Smooth muscle cell (in vitro differentiated cells): ENCODE results near the gene ATG4B. TPM values are rescaled to one million over a fixed set of nuclear protein-coding genes. Genes with fewer than 3 reads are reported as not detected.

Source experiments
- DNase-seq: peaks from one replicate; lab custom pipeline; 2025; ENCODE audit not compliant: unreplicated experiment; lab: John Stamatoyannopoulos, UW
- H2AFZ ChIP-seq: fragments of 200-600 bp; sonication (generic); 2 replicates; pipeline ENCODE4 v1.6.0; 2016; ENCODE audit warnings: antibody characterized with exemption, low read depth, mild to moderate bottlenecking
- H3F3A ChIP-seq: fragments of 200-600 bp; sonication (generic); 2 replicates; pipeline ENCODE4 v1.6.0; 2017; ENCODE audit warnings: antibody characterized with exemption, low read depth
- H3K27ac ChIP-seq: fragments of 200-600 bp; sonication (generic); 2 replicates; pipeline ENCODE4 v1.5.1; 2016; ENCODE audit warnings: low read depth, mild to moderate bottlenecking
- H3K27me3 ChIP-seq: fragments of 200-600 bp; sonication (generic); 2 replicates; pipeline ENCODE4 v1.6.1; 2016; ENCODE audit warnings: low read depth, mild to moderate bottlenecking
- H3K36me3 ChIP-seq: fragments of 200-600 bp; sonication (generic); 2 replicates; pipeline ENCODE4 v1.5.1; 2016; ENCODE audit warnings: low read depth
- H3K4me1 ChIP-seq: fragments of 200-600 bp; sonication (generic); 2 replicates; pipeline ENCODE4 v1.5.1; 2016; ENCODE audit warnings: low read depth
- H3K4me2 ChIP-seq: fragments of 200-600 bp; sonication (generic); 2 replicates; pipeline ENCODE4 v1.6.0; 2016; ENCODE audit warnings: mild to moderate bottlenecking
- H3K4me3 ChIP-seq: fragments of 200-600 bp; sonication (generic); 2 replicates; pipeline ENCODE4 v1.5.1; 2016; ENCODE audit warnings: mild to moderate bottlenecking
- H3K79me2 ChIP-seq: fragments of 200-600 bp; sonication (generic); 2 replicates; pipeline ENCODE4 v1.6.0; 2016; ENCODE audit warnings: low read depth, mild to moderate bottlenecking
- H3K9ac ChIP-seq: fragments of 200-600 bp; sonication (generic); 2 replicates; pipeline ENCODE4 v1.6.0; 2016; ENCODE audit warnings: low read depth
- H3K9me3 ChIP-seq: fragments of 200-600 bp; sonication (generic); replicated peaks from 2 replicates; pipeline ENCODE4 v1.5.1; 2016; ENCODE audit warnings: low read depth
- H4K20me1 ChIP-seq: fragments of 200-600 bp; sonication (generic); 2 replicates; pipeline ENCODE4 v1.6.0; 2016; ENCODE audit warnings: low read depth
- CTCF ChIP-seq: fragments of 200-600 bp; sonication (generic); IDR thresholded peaks from 2 replicates; pipeline ENCODE4 v1.5.1; 2017; ENCODE audit warnings: borderline replicate concordance, mild to moderate bottlenecking, antibody characterized with exemption; ENCODE audit not compliant: insufficient read depth, poor library complexity, severe bottlenecking
- WGBS: methylation state at CpG from one replicate; pipeline ENCODE4 v1.1.7; 2016; ENCODE audit warnings: low lambda C conversion rate; 5-methylcytosine and 5-hydroxymethylcytosine counted together
- polyA plus RNA-seq: library from polyadenylated mRNA; unstranded; fragments of >200 nt; fragmentation: Nextera tagmentation; extraction: Ambion mirVana; gene quantifications from 2 replicates; pipeline ENCODE4 v1.2.1, GENCODE V29; 2016
- total RNA-seq: library from RNA; depleted of rRNA; stranded (reverse); fragments of >200 nt; gene quantifications from 2 replicates; pipeline ENCODE4 v1.2.3, GENCODE V29; 2014

The ATG4B gene
- total and polyA plus RNA-seq, 2 experiments from 2014 or later: 70.3 to 91.3 TPM

- no peak overlapping the region for H3K9ac ChIP-seq
- no peaks in the 10 kb centered on the region for H3K4me1 ChIP-seq
- no peaks in the 10 kb centered on the region for H3K36me3 ChIP-seq
- WGBS: 90% methylated on average over 14 of the region's 14 CpGs
- no peak overlapping the region for H3K27ac ChIP-seq
- H3K4me3 ChIP-seq: no peak overlapping the region
- H3K4me2 ChIP-seq: no peak overlapping the region
- no peak for TF ChIP-seq CTCF
- H3F3A ChIP-seq: no peaks in the 10 kb centered on the region
- no peaks in the 10 kb centered on the region for H3K9me3 ChIP-seq
- H3K79me2 ChIP-seq: peaks cover 89% of the 10 kb centered on the region
- H2AFZ ChIP-seq: no peak overlapping the region
- DNase-seq: no peak
- H4K20me1 ChIP-seq: peaks cover 98% of the 10 kb centered on the region
- H3K27me3 ChIP-seq: no peaks in the 10 kb centered on the region
Observed at GRCh38 chr2:241645915-241646645, 8.6 kb downstream of the ATG4B start.

- 83% methylated on average over 6 of the region's 6 CpGs for WGBS
- TF ChIP-seq CTCF: no peak
- H3K27me3 ChIP-seq: no peaks in the 10 kb centered on the region
- H3K4me3 ChIP-seq: no peak overlapping the region
- DNase-seq: no peak
- no peaks in the 10 kb centered on the region for H3F3A ChIP-seq
- no peak overlapping the region for H3K9ac ChIP-seq
- H3K9me3 ChIP-seq: no peaks in the 10 kb centered on the region
- H3K36me3 ChIP-seq: no peaks in the 10 kb centered on the region
- no peak overlapping the region for H3K4me2 ChIP-seq
- peaks cover 92% of the 10 kb centered on the region for H4K20me1 ChIP-seq
- no peaks in the 10 kb centered on the region for H3K4me1 ChIP-seq
- no peak overlapping the region for H2AFZ ChIP-seq
- peaks cover 68% of the 10 kb centered on the region for H3K79me2 ChIP-seq
- H3K27ac ChIP-seq: no peak overlapping the region
Observed at GRCh38 chr2:241648453-241648852, 11.0 kb downstream of the ATG4B start.

- no peaks in the 10 kb centered on the region for H3F3A ChIP-seq
- no peak overlapping the region for H2AFZ ChIP-seq
- no peaks in the 10 kb centered on the region for H3K4me1 ChIP-seq
- H3K27ac ChIP-seq: no peak overlapping the region
- H3K79me2 ChIP-seq: peaks cover 59% of the 10 kb centered on the region
- H3K9me3 ChIP-seq: no peaks in the 10 kb centered on the region
- H3K36me3 ChIP-seq: no peaks in the 10 kb centered on the region
- peaks cover 86% of the 10 kb centered on the region for H4K20me1 ChIP-seq
- no peak overlapping the region for H3K4me2 ChIP-seq
- DNase-seq: no peak
- WGBS: 98% methylated on average over 4 of the region's 4 CpGs
- no peak overlapping the region for H3K9ac ChIP-seq
- no peak overlapping the region for H3K4me3 ChIP-seq
- no peaks in the 10 kb centered on the region for H3K27me3 ChIP-seq
- TF ChIP-seq CTCF: no peak
Observed at GRCh38 chr2:241649404-241649803, 11.9 kb downstream of the ATG4B start.

GRCh38 chr2:241649927-241650326, 12.4 kb downstream of the ATG4B start:
- Histone ChIP-seq H3K4me3 (no peak overlapping the region), H3K27me3 (no peaks in the 10 kb centered on the region), H4K20me1 (peaks cover 81% of the 10 kb centered on the region), H3K9me3 (no peaks in the 10 kb centered on the region), H3K27ac (no peak overlapping the region), H3K36me3 (no peaks in the 10 kb centered on the region), H3F3A (no peaks in the 10 kb centered on the region), H2AFZ (no peak overlapping the region), H3K4me2 (no peak overlapping the region), H3K9ac (no peak overlapping the region), H3K79me2 (peaks cover 54% of the 10 kb centered on the region), H3K4me1 (no peaks in the 10 kb centered on the region)
- no peak for DNase-seq
- WGBS: 97% methylated on average over 6 of the region's 6 CpGs
- no peak for TF ChIP-seq CTCF
